HCT116 (cell line): ENCODE results near the gene SLC37A3. TPM values are rescaled to one million over a fixed set of nuclear protein-coding genes. Genes with fewer than 3 reads are reported as not detected.

Experiments
- ATAC-seq: fragments of 200-7000 bp; cut with Tn5 transposase; 2 replicates; pipeline ENCODE4 v1.9.1; 2020; ENCODE audit warnings: mild to moderate bottlenecking, moderate library complexity
- BruUV-seq: library from RNA; stranded (reverse); fragments of 400-500 nt; replicated peaks from 2 replicates; lab custom pipeline; 2021; lab: Mats Ljungman, UMichigan
- CTCF ChIA-PET: fragments of 300-600 bp; sonication (Branson Sonifier 250); formaldehyde crosslinking; loops from one replicate; lab custom pipeline; 2021; ENCODE audit warnings: antibody characterized with exemption; lab: Charles Lee
- POLR2A ChIA-PET: fragments of 300-600, 350-600 bp; sonication (Branson Sonifier 250); formaldehyde crosslinking; loops from one replicate; lab custom pipeline; 2021; ENCODE audit warnings: antibody characterized with exemption; lab: Charles Lee
- RAD21 ChIA-PET, 2 experiments: fragments of 300-600 bp; sonication (Branson Sonifier 250); formaldehyde crosslinking; loops; one replicate each; lab custom pipeline; 2023; ENCODE audit warnings: low total read pairs in 2 of 2; ENCODE audit not compliant: uncharacterized antibody in 2 of 2, unreplicated experiment in 2 of 2, low non-redundant PET in 1 of 2; lab: Charles Lee
- DNase-seq: peaks from one replicate; pipeline ENCODE4 v3.0.0-alpha.2; 2010; ENCODE audit warnings: low read depth, low spot score
- H2AFZ ChIP-seq: fragments of 200-600 bp; shearing (Covaris generic), sonication (generic); 2 replicates; pipeline ENCODE4 v1.6.1; 2017; ENCODE audit warnings: low read depth, mixed run types, mixed read lengths, antibody characterized with exemption, low read length; ENCODE audit not compliant: poor library complexity, severe bottlenecking
- H3K27ac ChIP-seq: 2 replicates; pipeline ENCODE4 v1.5.1; 2012; ENCODE audit warnings: low read depth, low read length
- H3K27me3 ChIP-seq: fragments of 200-600 bp; sonication (generic); 2 replicates; pipeline ENCODE4 v1.6.1; 2016; ENCODE audit warnings: mixed run types, low read length, mixed read lengths; ENCODE audit not compliant: insufficient read depth
- H3K36me3 ChIP-seq, 2 experiments: fragments of 200-500 bp in 1 of 2; fragments of 200-600 bp in 1 of 2; sonication (Bioruptor generic) in 1 of 2; sonication (generic) in 1 of 2; 2 replicates each; pipeline versions ENCODE4 v1.5.1 to v1.6.1; 2014 to 2016; ENCODE audit warnings: low read length in 2 of 2, inconsistent platforms in 1 of 2, mixed read lengths in 1 of 2, mixed run types in 1 of 2; ENCODE audit not compliant: insufficient read depth in 2 of 2, control insufficient read depth in 1 of 2
- H3K4me1 ChIP-seq, 2 experiments: fragments of 200-600 bp in 1 of 2; sonication (generic) in 1 of 2; 2 replicates each; pipeline versions ENCODE4 v1.5.1 to v1.6.1; 2012 to 2017; ENCODE audit warnings: low read length in 2 of 2, inconsistent platforms in 1 of 2, mild to moderate bottlenecking in 1 of 2, mixed read lengths in 1 of 2, mixed run types in 1 of 2, moderate library complexity in 1 of 2; ENCODE audit not compliant: insufficient read depth in 2 of 2, control insufficient read depth in 1 of 2
- H3K4me2 ChIP-seq: fragments of 200-600 bp; sonication (generic); 2 replicates; pipeline ENCODE4 v1.6.1; 2017; ENCODE audit warnings: mixed run types, low read length, mixed read lengths
- H3K4me3 ChIP-seq, 2 experiments: fragments of 200-600 bp in 1 of 2; sonication (generic) in 1 of 2; replicated peaks in 1 of 2; 2 replicates each; pipeline ENCODE4 v1.5.1; 2011 to 2016; ENCODE audit warnings: low read length in 2 of 2, control low read depth in 1 of 2, low read depth in 1 of 2, mild to moderate bottlenecking in 1 of 2, mixed read lengths in 1 of 2, mixed run types in 1 of 2
- H3K79me2 ChIP-seq: fragments of 200-600 bp; sonication (generic); 2 replicates; pipeline ENCODE4 v1.6.1; 2017; ENCODE audit warnings: mild to moderate bottlenecking, mixed run types, low read length, moderate library complexity, mixed read lengths; ENCODE audit not compliant: insufficient read depth
- H3K9ac ChIP-seq: fragments of 200-600 bp; sonication (generic); 2 replicates; pipeline ENCODE4 v1.6.1; 2016; ENCODE audit warnings: low read length, mixed read lengths
- H3K9me2 ChIP-seq: fragments of 200-600 bp; sonication (generic), shearing (Covaris generic); 2 replicates; pipeline ENCODE4 v1.6.1; 2017; ENCODE audit warnings: mixed run types, mild to moderate bottlenecking, moderate library complexity; ENCODE audit not compliant: insufficient read depth
- H3K9me3 ChIP-seq, 2 experiments: fragments of 200-500 bp in 1 of 2; fragments of 200-600 bp in 1 of 2; sonication (Bioruptor generic) in 1 of 2; sonication (generic) in 1 of 2; 2 replicates each; pipeline ENCODE4 v1.6.1; 2014 to 2017; ENCODE audit warnings: low read length in 2 of 2, mixed read lengths in 2 of 2, inconsistent platforms in 1 of 2, low read depth in 1 of 2, mild to moderate bottlenecking in 1 of 2, mixed run types in 1 of 2, moderate library complexity in 1 of 2; ENCODE audit not compliant: control insufficient read depth in 1 of 2, insufficient read depth in 1 of 2
- H4K20me1 ChIP-seq: fragments of 200-600 bp; sonication (generic), shearing (Covaris generic); 2 replicates; pipeline ENCODE4 v1.6.1; 2017; ENCODE audit warnings: mixed run types, mild to moderate bottlenecking, moderate library complexity; ENCODE audit not compliant: insufficient read depth
- ATF3 ChIP-seq: IDR thresholded peaks from 2 replicates; pipeline ENCODE4 v1.6.1; 2012
- CEBPB ChIP-seq: IDR thresholded peaks from 2 replicates; pipeline ENCODE4 v1.6.1; 2012; ENCODE audit warnings: low read depth
- CTCF ChIP-seq, 3 experiments: fragments of 200-600 bp in 1 of 3; sonication (generic) in 1 of 3; IDR thresholded peaks in 2 of 3; conservative IDR thresholded peaks in 1 of 3; 2 replicates each; pipeline ENCODE4 v1.5.1; 2012 to 2017; ENCODE audit warnings: low read depth in 2 of 3, low read length in 2 of 3, antibody characterized with exemption in 1 of 3, borderline replicate concordance in 1 of 3, control low read depth in 1 of 3, mild to moderate bottlenecking in 1 of 3, mixed read lengths in 1 of 3, mixed run types in 1 of 3, moderate library complexity in 1 of 3; ENCODE audit not compliant: insufficient read depth in 1 of 3
- EZH2phosphoT487 ChIP-seq: fragments of 200-600 bp; IDR thresholded peaks from 2 replicates; pipeline ENCODE4 v1.6.1; 2018; ENCODE audit warnings: antibody characterized with exemption, borderline replicate concordance
- FOSL1 ChIP-seq: IDR thresholded peaks from 2 replicates; pipeline ENCODE4 v1.6.1; 2012; ENCODE audit warnings: low read depth
- JUND ChIP-seq: IDR thresholded peaks from 2 replicates; pipeline ENCODE4 v1.6.1; 2012
- MAX ChIP-seq: IDR thresholded peaks from 2 replicates; pipeline ENCODE4 v1.6.1; 2012
- RAD21 ChIP-seq: IDR thresholded peaks from 2 replicates; pipeline ENCODE4 v1.6.1; 2012; ENCODE audit warnings: low read depth, mild to moderate bottlenecking
- REST ChIP-seq: IDR thresholded peaks from 2 replicates; pipeline ENCODE4 v1.6.1; 2012; ENCODE audit warnings: low read depth
- TCF7L2 ChIP-seq: IDR thresholded peaks from 2 replicates; pipeline ENCODE4 v1.7.0; 2011; ENCODE audit warnings: borderline replicate concordance, inconsistent platforms; ENCODE audit not compliant: insufficient read depth, insufficient read length; ENCODE audit errors: extremely low read depth
- ZFX ChIP-seq: fragments of 450-650 bp; IDR thresholded peaks from 2 replicates; pipeline ENCODE4 v1.6.1; 2017
- intact Hi-C: fragments of 100-400 bp; cut with micrococcal nuclease; formaldehyde crosslinking; loops from 2 replicates; pipeline ENCODE4 v1.10.0; 2022
- total RNA-seq: library from RNA; stranded (reverse); gene quantifications from one replicate; pipeline ENCODE4 v1.2.1, GENCODE V29; 2021; ENCODE audit not compliant: unreplicated experiment

Gene SLC37A3
- total RNA-seq, 1 experiment from 2014 or later: 41.8 TPM

GRCh38 chr7:140297192-140297591 lies 101.1 kb downstream of the SLC37A3 start:
- peak; percentile 65; the same call in 1 of the 2 replicates for ATAC-seq
- BruUV-seq: no TSS peak
- H3K79me2 ChIP-seq: no peaks in the 10 kb centered on the region
- POLR2A ChIA-PET: no interaction called here
- TF ChIP-seq CEBPB (no peak), EZH2phosphoT487 (no peak), ATF3 (no peak), REST (no peak), JUND (no peak), ZFX (no peak), TCF7L2 (no peak), FOSL1 (no peak), RAD21 (peak; percentile 28), CTCF (IDR thresholded peaks at IDR 0.05 in 2 of 3, conservative IDR thresholded peaks at IDR 0.05 in 1 of 3; ENCODE audit: borderline replicate concordance in 1 of 3, insufficient read depth in 1 of 3, low read depth in 2 of 3, low read length in 2 of 3) (peak in 1 of 3 experiments; percentile 20; a peak in 1 of 6 replicates), MAX (no peak)
- H2AFZ ChIP-seq: no peak overlapping the region
- no peak overlapping the region for H3K4me2 ChIP-seq
- no peaks in the 10 kb centered on the region for H4K20me1 ChIP-seq
- no peaks in the 10 kb centered on the region for H3K4me1 ChIP-seq
- RAD21 ChIA-PET: no interaction called here
- H3K9me2 ChIP-seq: no peaks in the 10 kb centered on the region
- H3K9ac ChIP-seq: no peak overlapping the region
- H3K4me3 ChIP-seq: no peak overlapping the region
- no peak for DNase-seq
- no peak overlapping the region for H3K27ac ChIP-seq
- CTCF ChIA-PET: no interaction called here
- intact Hi-C loops: no loop called here
- no peaks in the 10 kb centered on the region for H3K36me3 ChIP-seq
- no peaks in the 10 kb centered on the region for H3K9me3 ChIP-seq
- H3K27me3 ChIP-seq: no peaks in the 10 kb centered on the region
